D721Med (cell line): ENCODE measurements around the gene GRK4.
A peak's percentile ranks its signal among the peaks of the same experiment; 100 is the strongest.
"Not testable (repeated sequence)": the region's sequence is repeated elsewhere in the genome, so short reads cannot be mapped to it uniquely, and the experiment has no call there.

Experiments
- DNase-seq: peaks from one replicate; pipeline ENCODE4 v3.0.0; 2011; ENCODE audit warnings: low spot score; ENCODE audit not compliant: insufficient read length
- FAIRE-seq: peaks from 2 replicates; lab custom pipeline; 2011; peaks lifted over from hg19 to GRCh38; lab: Jason Lieb, UNC
- CTCF ChIP-seq: IDR thresholded peaks from 2 replicates; pipeline ENCODE4 v1.5.1; 2012; ENCODE audit warnings: mild to moderate bottlenecking, control low read depth; ENCODE audit not compliant: insufficient read depth; ENCODE audit errors: missing control alignments

Gene GRK4

GRCh38 chr4:3046162-3046561, 82.8 kb downstream of the GRK4 start:
- no peak for TF ChIP-seq CTCF
- FAIRE-seq (no peak), DNase-seq (no peak)

- FAIRE-seq (no peak), DNase-seq (no peak)
- TF ChIP-seq CTCF: no peak
These were observed 83.3 kb downstream of the GRK4 start for GRCh38 chr4:3046623-3047022.

- DNase-seq (no peak), FAIRE-seq (no peak)
- TF ChIP-seq CTCF: peak; percentile 84
These were observed 84.3 kb downstream of the GRK4 start for GRCh38 chr4:3047464-3048286.

- not testable (repeated sequence) for FAIRE-seq, DNase-seq
These were observed 87.9 kb downstream of the GRK4 start for GRCh38 chr4:3051141-3051897.

GRCh38 chr4:3054169-3054759, 90.9 kb downstream of the GRK4 start:
- no peak for DNase-seq
- no peak for TF ChIP-seq CTCF

GRCh38 chr4:3059943-3060342, 96.6 kb downstream of the GRK4 start:
- DNase-seq (no peak), FAIRE-seq (no peak)
- no peak for TF ChIP-seq CTCF

More at GRCh38 chr4:3054169-3054759, 90.9 kb downstream of the GRK4 start:
- FAIRE-seq: no peak

GRCh38 chr4:3060946-3061345, 97.6 kb downstream of the GRK4 start:
- no peak for TF ChIP-seq CTCF
- FAIRE-seq (no peak), DNase-seq (no peak)
